NT2/D1 (cell line): ENCODE measurements around the gene ACOX1.

ENCODE experiments used
- YY1 ChIP-seq: IDR thresholded peaks from 2 replicates; pipeline ENCODE4 v1.6.1; 2011; ENCODE audit not compliant: insufficient read length, insufficient read depth
- ZNF274 ChIP-seq: IDR thresholded peaks from 2 replicates; pipeline ENCODE4 v1.6.1; 2011; ENCODE audit warnings: mild to moderate bottlenecking, low read depth, low read length

DNA sequence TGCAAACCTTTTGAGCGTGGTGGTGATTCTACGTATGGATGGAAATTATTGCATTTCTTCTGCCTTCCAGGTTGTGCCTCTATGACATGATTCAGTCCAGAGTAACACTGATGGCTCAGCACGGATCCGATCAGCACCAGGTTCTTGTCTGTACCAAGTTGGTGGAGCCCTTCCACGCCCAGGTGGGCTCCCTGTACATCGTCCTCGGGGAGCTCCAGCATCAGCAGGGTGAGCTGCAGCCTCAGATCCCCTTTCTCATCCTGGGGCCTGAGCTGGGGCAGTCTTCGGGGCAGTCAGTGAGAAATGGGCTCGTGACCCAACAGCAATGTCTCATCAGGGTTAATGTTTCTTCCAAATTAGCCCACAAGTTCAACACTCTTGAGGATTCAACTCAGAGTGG, 12.4 kb upstream of the ACOX1 start:
- TF ChIP-seq YY1: no peak
- TF ChIP-seq ZNF274: no peak
